Measurements from ENCODE around the gene PSMF1.

GRCh38 chr20:1146957-1147356 lies 28.6 kb downstream of the PSMF1 start:
- no peak for TF ChIP-seq CTCF (IDR thresholded peaks at IDR 0.05)
- TF ChIP-seq POLR2A (IDR thresholded peaks at IDR 0.05), result no peak
